HG03469 (cell line): ENCODE data around the gene PADI2.

Experiments
- ATAC-seq: cut with Tn5 transposase; IDR thresholded peaks from one replicate; pipeline ENCODE4 v1.9.1; 2021; ENCODE audit warnings: mild to moderate bottlenecking, moderate library complexity, moderate number of reproducible peaks; ENCODE audit not compliant: unreplicated experiment

PADI2 gene

DNA sequence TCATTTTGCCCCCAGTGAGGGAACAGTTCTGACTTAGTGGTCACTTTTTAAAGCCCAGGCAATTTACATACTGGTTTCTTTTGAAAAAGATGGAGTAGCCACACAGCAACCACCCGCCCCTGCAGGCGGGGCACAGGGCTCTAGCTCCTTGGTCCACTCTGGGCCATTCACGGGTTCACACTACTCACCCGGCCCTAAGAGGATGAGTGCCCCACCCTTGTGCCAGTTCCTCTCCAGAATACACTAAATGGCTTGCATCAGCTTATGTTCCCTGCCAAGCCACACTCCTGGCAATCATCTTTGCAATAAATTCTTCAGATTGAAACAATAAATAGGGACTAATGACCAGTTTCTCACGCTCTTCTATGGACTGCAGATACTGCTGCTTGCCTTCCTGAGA is 91.8 kb downstream of the PADI2 start:
- no peak for ATAC-seq

GRCh38 chr1:17024721-17025120 is 94.5 kb downstream of the PADI2 start:
- no peak for ATAC-seq

DNA sequence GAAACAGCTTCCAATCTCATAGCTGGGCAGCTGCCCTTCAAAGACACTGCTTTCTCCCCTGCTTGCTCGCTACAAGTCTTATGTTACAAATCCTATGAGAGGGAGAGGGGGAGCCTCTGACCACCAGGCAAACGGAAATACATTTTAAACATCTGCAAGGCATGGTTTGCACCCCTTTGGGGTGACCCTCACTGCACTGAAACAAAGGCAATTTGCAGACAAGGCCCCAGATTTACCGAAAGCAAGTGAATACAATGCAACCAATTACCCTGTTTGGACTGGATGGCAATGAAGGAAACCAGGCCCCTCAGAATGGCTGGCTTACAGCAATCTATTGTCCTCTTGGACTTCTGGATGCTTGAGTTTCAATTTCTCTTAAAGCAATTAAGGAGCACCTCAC is 95.7 kb downstream of the PADI2 start:
- no peak for ATAC-seq

- no peak for ATAC-seq
Observed at GRCh38 chr1:17023102-17023501, 96.1 kb downstream of the PADI2 start.

DNA sequence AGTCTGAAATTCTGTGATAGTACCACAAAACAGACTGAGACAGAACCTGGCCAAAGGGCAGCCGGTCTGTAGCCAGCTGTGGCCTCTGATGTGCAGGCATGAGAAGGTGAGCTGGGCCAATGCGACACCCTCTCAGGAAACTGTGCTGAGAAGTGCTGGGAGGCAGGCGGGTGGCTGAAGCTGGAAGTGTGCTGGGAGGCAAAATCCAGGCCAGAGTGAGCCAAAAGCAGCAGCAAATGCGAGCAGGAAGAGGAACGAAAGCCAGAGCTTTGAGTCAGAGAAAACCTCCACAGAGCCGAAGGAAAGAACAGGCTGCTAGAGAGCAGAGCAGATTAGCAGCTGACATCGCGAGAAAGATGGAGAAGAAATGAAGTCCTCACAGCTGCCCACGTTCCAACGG is 97.4 kb downstream of the PADI2 start:
- no peak for ATAC-seq

DNA sequence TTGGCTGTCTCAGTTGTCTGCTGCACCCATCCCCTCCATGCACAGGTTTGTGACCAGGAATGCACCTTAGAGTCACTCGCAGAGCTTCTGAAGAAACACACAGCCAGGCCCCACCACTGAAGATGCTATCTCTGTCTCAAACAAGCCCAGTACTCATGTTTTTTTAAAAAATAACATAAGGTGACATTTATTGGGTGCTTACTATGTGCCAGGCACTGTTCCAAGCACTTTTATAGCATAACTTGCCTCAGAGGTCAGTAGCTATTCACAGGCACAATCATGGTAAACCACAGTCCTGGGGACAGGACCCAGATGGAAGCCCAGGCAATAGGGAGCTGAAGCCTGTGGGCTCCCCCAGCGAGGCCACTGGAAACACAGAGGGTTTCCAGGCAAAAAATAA is 98.7 kb downstream of the PADI2 start:
- ATAC-seq = no peak

DNA sequence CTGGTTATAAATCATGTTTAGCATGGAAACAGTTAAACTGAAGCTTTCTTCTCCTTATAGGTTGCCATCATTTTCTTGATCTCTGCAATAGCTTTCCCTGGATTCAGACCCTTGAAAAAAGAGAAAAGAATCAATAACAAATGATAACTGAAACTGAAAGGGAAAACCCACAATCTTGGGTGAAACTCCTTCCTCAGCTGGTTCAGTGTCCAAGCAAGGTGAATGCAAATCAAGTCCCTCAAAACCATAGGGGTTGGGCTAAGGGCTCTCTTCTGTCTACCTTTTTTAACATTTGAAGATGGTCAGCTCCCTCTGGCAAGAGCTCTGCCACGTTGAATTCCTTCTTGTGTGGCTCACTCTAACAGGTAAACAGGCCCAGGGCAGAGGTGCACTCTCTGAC is 100.4 kb downstream of the PADI2 start:
- no peak for ATAC-seq

GRCh38 chr1:17017435-17017834 is 101.8 kb downstream of the PADI2 start:
- ATAC-seq = no peak
